Activated T-helper 1 cell treated with anti-CD3 and anti-CD28 coated beads, Interleukin-2, amount 50 U/mL, for 16 hours (primary cell): ENCODE results near the gene ZNF892.

Source experiments
- DNase-seq, 2 donors: peaks; one replicate each; pipeline ENCODE4 v3.0.0-alpha.2; 2020; ENCODE audit warnings: low read depth in 1 of 2, low spot score in 1 of 2

Gene ZNF892

DNA sequence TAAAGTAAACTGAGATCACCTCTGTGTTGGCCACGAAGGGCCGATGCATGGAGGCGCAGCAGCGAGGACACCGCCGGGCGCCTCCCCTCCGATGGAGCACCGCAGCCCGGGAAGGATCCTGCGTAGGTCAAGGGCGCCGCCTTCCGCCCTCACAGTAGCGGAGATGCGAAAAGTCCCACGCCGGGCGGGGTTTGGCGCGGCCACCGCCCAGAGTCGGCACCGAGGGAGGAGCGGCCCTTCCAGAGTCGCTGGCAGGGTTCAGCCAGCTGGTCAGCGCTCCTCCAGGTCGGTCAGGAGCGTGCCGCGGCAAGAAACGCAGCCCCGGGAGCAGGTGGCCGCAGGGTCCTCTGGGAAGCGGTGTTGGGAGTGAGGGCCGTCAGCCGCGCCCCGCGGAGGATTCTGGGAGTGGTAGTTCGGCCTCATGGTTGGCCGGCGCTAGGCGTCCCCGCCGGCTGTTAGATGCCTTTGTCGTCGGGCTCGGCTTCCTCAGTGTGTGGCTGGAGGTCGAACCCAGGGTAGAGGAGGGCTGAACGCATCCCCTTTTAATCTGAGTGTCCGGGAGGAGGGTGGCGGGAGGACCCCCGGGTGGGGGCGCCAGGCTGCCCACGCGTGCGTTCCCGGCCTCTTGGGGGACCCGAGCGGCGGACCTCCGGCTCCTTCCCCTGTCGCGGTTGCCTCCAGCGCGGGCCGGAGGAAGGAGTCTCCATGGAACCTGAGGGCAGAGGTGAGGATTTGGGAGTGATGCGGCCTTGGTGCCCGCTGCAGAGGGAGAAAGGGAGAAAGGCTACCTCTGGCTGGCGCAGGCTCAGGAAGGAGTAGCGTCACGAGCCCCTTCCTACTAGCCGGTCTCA, at the start of gene ZNF892:
TSS of gene ZNF892 (plus strand) at position 411 of the 851 bp plus-strand sequence. CDS start at position 706, 295 bp downstream.
- peak; percentile 55 to 63 for DNase-seq

- DNase-seq = no peak
Observed at GRCh38 chr2:95158441-95158840, 48.9 kb upstream of the ZNF892 start.

GRCh38 chr2:95158891-95159619, 48.3 kb upstream of the ZNF892 start:
- peak in 1 of 2 donors; percentile 6 for DNase-seq

- peak; percentile 51 to 72 for DNase-seq
Observed at GRCh38 chr2:95159690-95160449, 47.5 kb upstream of the ZNF892 start, which contains the start of gene ZNF514. TSS of gene ZNF514 (minus strand) at chr2:95159848. CDS start at chr2:95153253, 6,595 bp downstream.

DNA sequence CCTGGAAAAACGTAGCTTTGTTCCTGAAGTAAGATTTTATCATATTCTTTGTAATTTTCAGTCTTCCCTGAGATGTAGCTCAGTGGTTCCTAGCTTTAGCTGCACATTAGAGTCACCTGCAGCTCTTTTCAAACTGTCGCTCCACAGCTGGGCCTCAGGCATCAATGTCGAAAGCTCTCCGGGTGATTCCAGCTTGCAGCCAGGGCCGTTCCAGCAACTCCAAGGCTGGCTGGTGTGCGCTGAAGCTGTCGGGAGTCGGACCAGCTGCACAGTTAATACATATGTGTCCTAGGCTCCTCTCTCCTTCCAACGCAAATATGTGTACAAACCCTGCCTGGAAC, 42.3 kb upstream of the ZNF892 start:
- DNase-seq = no peak

- peak; percentile 94 to 95 for DNase-seq
Observed at GRCh38 chr2:95165371-95166064, 41.8 kb upstream of the ZNF892 start, which contains the start of gene ZNF2. TSS of gene ZNF2 (plus strand) at chr2:95165809. CDS start at chr2:95176227, 10,418 bp downstream.

DNA sequence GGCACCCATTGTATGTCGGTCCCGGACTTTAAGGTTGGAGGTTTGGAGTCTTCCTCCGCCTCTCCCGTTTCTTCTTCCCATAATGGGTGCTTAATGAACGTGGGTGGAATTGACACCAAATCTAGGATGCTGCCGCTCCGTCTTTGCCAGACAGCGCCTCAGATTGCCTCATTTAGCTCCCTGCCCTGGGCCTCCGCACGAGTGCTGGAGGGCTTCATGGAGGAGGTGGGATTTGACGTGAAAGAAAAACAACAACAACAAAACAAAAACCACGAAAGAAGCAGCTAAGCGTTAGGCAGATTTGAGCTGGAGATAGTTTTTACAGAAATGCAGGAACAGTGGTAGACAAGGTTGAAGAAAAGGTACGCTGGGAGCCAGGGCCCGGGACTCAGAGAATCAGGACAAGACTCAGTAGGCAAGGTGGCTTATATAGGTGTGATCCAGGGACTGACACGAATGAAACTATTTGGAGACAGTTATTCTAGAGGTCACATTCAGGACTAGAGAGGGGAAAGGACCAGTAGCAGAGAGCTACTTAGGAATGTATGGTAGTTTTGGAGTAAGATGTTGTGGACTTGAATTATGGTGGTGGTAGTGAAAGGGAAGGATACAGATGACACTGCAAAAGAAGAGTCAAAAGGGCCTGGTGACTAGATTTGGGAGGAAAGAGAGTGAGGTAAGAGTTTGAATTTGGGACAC, 41.1 kb upstream of the ZNF892 start:
- no peak for DNase-seq

- no peak for DNase-seq
Observed at GRCh38 chr2:95171902-95172301, 35.4 kb upstream of the ZNF892 start.

GRCh38 chr2:95174031-95174542, 33.2 kb upstream of the ZNF892 start:
- DNase-seq = no peak

GRCh38 chr2:95179451-95179850, 27.9 kb upstream of the ZNF892 start:
- DNase-seq = no peak

DNA sequence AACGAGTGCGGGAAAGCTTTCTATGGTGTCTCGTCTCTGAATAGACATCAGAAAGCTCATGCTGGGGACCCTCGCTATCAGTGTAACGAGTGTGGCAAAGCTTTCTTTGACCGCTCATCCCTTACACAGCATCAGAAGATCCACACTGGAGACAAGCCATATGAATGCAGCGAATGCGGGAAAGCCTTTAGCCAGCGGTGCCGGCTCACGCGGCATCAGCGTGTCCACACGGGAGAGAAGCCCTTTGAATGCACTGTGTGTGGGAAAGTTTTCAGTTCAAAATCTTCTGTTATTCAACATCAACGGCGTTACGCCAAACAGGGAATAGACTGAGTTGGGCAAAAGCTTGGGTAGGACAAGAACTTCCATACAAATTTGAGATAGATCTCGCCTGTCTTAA, 25.5 kb upstream of the ZNF892 start:
- no peak for DNase-seq

GRCh38 chr2:95185197-95185596, 22.1 kb upstream of the ZNF892 start:
- no peak for DNase-seq

DNA sequence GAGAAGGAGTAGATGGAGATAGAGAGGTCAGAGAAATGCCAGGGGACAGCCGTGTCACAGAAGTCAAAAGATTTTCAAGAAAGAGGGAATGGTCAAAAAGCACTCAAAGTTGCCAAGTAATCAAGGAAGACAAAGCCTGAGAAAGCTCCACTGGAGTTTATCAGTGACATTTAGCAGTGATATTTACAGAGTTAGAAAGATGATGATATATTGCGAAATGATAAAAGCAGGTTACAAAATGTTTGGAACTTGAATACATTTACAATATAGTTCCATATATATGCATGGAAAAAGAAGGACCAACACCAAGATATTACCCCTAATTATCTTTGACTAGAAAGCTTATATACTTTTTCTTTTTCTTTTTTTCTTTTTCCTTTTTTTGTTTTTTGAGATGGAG, 21.3 kb upstream of the ZNF892 start:
- DNase-seq = no peak

GRCh38 chr2:95192956-95193355, 14.4 kb upstream of the ZNF892 start:
- peak; percentile 7 to 16 for DNase-seq

- DNase-seq = no peak
Observed at GRCh38 chr2:95203911-95204310, 3.4 kb upstream of the ZNF892 start.

DNA sequence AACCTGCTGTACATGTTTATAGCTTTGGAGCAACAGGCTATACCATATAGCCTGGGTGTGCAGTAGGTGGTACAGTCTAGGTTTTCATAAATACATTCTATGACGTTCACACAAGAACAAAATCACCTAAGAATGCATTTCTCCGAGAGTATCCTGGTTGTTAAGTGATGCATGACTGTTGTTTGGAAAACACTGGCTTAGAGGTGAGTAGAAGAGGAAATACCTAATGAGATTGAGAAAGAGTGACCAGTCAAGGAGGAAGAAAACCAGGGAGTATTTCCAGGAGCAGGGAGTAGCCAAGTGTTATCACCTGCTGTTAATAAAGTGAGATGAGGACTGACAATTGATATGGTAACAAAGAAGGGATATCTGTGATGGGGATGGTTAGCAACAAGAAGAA, 2.9 kb upstream of the ZNF892 start:
- no peak for DNase-seq

DNA sequence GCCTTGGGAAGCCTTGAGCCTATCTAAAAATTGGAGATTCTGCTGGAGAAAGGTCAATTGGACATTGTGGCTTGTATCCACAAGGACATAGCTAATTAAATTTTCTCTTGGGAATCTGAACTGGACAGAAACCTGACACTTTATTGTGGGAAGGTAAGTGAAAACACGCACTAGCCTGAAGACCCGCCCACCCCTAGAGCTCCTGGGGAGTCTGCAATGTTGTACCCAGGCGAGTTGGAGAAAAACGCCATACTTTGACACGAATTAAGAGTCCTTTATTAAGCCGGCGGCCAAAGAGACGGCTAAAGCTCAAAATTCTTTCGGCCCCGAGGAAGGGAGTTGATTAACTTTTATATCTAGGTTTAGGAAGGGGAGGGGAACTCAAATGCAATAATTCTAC, 1.2 kb upstream of the ZNF892 start:
- DNase-seq = no peak

DNA sequence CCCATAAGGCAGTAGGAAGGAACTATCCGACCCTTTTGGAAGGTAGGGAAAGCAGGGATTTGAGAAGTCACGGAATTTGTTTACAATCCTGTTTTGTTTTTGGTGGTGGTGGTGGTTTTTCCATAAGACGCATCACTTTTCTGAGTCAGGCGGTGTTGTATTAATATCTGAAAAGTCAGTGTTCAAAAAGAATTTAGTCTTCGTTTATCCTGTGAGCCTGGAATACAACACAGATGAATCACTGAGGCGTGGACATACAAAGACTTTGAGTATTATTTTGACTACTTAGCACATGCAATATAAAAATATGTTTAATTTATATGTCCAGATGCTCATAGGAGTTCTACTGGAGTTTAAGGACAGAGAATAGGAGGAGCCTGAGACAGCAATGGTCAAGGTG, 785 bp downstream of the ZNF892 start:
- no peak for DNase-seq

DNA sequence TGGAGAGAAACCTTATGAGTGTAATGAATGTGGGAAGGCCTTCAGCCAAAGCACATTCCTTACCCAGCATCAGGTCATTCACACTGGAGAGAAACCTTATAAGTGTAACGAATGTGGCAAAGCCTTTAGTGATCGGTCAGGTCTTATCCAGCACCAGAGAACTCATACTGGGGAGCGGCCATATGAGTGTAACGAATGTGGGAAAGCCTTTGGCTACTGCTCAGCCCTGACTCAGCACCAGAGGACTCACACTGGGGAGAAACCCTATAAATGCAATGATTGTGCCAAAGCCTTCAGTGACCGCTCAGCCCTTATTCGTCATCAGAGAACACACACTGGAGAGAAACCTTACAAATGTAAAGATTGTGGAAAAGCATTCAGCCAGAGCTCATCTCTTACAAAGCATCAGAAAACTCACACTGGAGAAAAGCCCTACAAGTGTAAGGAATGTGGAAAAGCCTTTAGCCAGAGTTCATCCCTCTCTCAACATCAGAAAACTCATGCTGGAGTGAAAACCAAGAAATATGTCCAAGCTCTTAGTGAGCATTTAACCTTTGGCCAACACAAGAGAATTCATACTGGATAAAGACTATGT, 7.8 kb downstream of the ZNF892 start:
- no peak for DNase-seq

DNA sequence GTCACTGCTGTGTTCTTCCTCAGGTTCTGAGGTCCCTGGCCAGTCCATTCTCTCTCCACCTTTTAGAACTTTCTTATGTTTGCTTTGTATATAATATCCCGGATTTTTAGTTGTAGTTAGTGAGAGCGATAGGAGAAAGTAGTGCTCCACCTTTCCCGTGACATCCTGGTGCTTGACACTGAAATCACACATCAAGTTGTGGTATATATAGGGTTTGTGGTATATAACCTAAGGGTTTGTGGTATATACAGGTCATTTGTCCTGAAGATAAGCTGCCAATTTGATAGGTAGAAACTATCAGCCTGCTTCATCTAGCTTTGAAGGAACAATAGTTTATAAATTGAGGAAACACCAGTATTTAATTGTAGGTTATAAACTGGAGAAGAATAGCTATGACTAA, 13.1 kb downstream of the ZNF892 start:
- DNase-seq = no peak
